ENCODE data around the gene ABCA13.

DNA sequence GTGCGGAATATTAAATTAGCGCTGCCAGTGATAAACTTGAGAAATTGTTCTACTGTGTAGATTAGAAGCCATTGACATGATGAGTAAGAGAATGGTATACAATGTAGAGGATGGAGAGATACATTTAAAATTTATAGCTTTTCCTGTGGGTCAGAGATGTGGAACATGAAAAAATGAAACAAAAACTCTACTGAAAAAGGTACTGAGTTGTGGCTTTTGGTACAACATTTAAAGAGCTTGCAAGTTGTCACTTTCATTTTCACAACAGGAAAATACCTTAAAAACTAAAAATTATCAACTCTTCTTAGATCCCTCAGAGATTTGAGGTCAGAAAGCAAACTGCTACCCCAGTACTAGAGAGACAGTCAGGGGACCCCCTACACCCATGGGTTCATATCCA lies 404.3 kb downstream of the ABCA13 start:
- TF ChIP-seq EZH2 (IDR thresholded peaks at IDR 0.05; ENCODE audit: insufficient read depth, poor library complexity, severe bottlenecking) (no peak), EZH2phosphoT487 (IDR thresholded peaks at IDR 0.05; ENCODE audit: insufficient read depth, low read depth) (no peak)

Measured in GM23248 (cell line).